ENCODE results near the gene ELK3. TPM values are rescaled to one million over a fixed set of nuclear protein-coding genes. Genes with fewer than 3 reads are reported as not detected.

ELK3 gene
- polyA plus RNA-seq, 3 donors = 12.1 to 14.9 (median 14.6) TPM

DNA sequence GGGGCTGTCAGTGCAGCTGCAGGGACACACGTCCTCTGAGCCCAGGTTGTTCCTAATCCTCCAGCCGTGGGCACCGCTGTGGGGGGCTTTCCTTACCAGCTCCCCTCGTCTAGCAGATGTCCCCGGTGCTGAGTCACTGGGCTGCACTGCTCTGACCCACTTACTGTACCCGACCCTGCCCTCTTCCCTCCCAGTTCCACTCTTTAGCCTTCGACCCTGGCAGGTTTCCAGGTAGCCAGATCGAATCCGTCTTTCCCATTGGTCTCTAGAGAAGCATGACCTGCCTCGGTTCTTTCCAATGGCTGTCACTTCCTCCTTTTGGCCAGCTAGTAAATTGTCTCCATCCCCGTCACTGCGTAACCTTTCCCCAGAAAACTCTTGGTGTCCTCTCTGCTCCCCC, 48.4 kb downstream of the ELK3 start:
- no peak overlapping the region for H3K4me3 ChIP-seq (replicated peaks in 1 of 3; ENCODE audit: low read depth in 2 of 3, low read length in 3 of 3)
- H3K4me1 Mint-ChIP-seq = peaks cover 36% of the 10 kb centered on the region
- intact Hi-C loops (cut with micrococcal nuclease) = no loop called here
- H3K27me3 Mint-ChIP-seq (ENCODE audit: low read depth in 3 of 3) = peaks cover 0 to 3% (median 0%) of the 10 kb centered on the region in 3 donors
- no peak overlapping the region for H2AFZ ChIP-seq (ENCODE audit: insufficient read depth, low read depth, low read length, poor library complexity, severe bottlenecking)
- peak overlapping the region; percentile 43 to 96 (median 90) for H3K27ac Mint-ChIP-seq
- H3K27me3 ChIP-seq (ENCODE audit: control insufficient read depth in 2 of 2, insufficient read depth in 2 of 2, low read length in 2 of 2) = no peaks in the 10 kb centered on the region
- 66% methylated on average over 8 of the region's 12 CpGs for WGBS (ENCODE audit: insufficient coverage)
- H3K36me3 Mint-ChIP-seq = peaks cover 46 to 69% of the 10 kb centered on the region in 2 donors
- H3K9ac ChIP-seq (ENCODE audit: insufficient read depth, low read length, poor library complexity, severe bottlenecking) = no peak overlapping the region
- H4K20me1 ChIP-seq (ENCODE audit: insufficient read depth, low read length) = peaks cover 97% of the 10 kb centered on the region
- H3K79me2 ChIP-seq (ENCODE audit: insufficient read depth, low read length) = peaks cover 57% of the 10 kb centered on the region
- H3K4me1 ChIP-seq (ENCODE audit: control insufficient read depth in 1 of 2, insufficient read depth in 2 of 2, low read length in 2 of 2) = peaks cover 16 to 21% of the 10 kb centered on the region in 2 donors
- DNase-seq = peak; percentile 16 to 51 (median 38)
- no peak overlapping the region for H3K4me3 Mint-ChIP-seq
- TF ChIP-seq, protein P1, sequence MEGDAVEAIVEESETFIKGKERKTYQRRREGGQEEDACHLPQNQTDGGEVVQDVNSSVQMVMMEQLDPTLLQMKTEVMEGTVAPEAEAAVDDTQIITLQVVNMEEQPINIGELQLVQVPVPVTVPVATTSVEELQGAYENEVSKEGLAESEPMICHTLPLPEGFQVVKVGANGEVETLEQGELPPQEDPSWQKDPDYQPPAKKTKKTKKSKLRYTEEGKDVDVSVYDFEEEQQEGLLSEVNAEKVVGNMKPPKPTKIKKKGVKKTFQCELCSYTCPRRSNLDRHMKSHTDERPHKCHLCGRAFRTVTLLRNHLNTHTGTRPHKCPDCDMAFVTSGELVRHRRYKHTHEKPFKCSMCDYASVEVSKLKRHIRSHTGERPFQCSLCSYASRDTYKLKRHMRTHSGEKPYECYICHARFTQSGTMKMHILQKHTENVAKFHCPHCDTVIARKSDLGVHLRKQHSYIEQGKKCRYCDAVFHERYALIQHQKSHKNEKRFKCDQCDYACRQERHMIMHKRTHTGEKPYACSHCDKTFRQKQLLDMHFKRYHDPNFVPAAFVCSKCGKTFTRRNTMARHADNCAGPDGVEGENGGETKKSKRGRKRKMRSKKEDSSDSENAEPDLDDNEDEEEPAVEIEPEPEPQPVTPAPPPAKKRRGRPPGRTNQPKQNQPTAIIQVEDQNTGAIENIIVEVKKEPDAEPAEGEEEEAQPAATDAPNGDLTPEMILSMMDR (IDR thresholded peaks at IDR 0.05) = no peak
- no peak overlapping the region for H3K4me2 ChIP-seq (replicated peaks; ENCODE audit: extremely low read depth, low read length, poor library complexity, severe bottlenecking)
- peak overlapping the region; percentile 25 to 78 for H3K27ac ChIP-seq (ENCODE audit: low read depth in 1 of 2, low read length in 2 of 2)
- H3K36me3 ChIP-seq (replicated peaks in 1 of 2; ENCODE audit: control insufficient read depth in 1 of 2, insufficient read depth in 2 of 2, low read length in 2 of 2) = peaks cover 22 to 62% of the 10 kb centered on the region in 2 donors
- no peaks in the 10 kb centered on the region for H3K9me3 ChIP-seq (replicated peaks in 1 of 2; ENCODE audit: control insufficient read depth in 1 of 2, insufficient read depth in 1 of 2, low read length in 2 of 2)
- peaks cover 0 to 3% (median 0%) of the 10 kb centered on the region in 7 donors for H3K9me3 Mint-ChIP-seq

DNA sequence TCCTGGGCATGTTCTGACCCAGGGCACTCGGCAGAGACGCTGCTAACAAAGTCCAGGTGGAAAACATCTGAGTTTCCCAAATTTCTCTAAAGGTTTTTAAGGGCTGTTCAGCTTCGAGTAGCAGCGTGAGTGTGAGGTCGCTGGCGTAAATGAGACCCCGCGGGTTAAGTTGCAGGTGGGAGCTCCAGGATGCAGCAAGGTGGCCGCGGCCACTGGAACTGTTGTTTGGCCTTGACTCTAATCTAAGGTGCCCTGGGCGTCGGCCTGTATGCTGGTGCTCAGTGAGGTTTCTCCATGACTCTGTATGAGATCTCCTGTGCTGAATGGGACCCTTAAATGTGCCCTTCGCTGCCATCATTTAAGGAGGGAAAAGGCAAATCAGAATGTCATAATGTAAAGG, 50.7 kb downstream of the ELK3 start:
- Histone ChIP-seq H3K36me3 (replicated peaks in 1 of 2; ENCODE audit: control insufficient read depth in 1 of 2, insufficient read depth in 2 of 2, low read length in 2 of 2) (peaks cover 43 to 78% of the 10 kb centered on the region in 2 donors), H3K9ac (ENCODE audit: insufficient read depth, low read length, poor library complexity, severe bottlenecking) (no peak overlapping the region), H4K20me1 (ENCODE audit: insufficient read depth, low read length) (peaks cover 97% of the 10 kb centered on the region), H3K27me3 (ENCODE audit: control insufficient read depth in 2 of 2, insufficient read depth in 2 of 2, low read length in 2 of 2) (no peaks in the 10 kb centered on the region), H2AFZ (ENCODE audit: insufficient read depth, low read depth, low read length, poor library complexity, severe bottlenecking) (no peak overlapping the region), H3K4me2 (replicated peaks; ENCODE audit: extremely low read depth, low read length, poor library complexity, severe bottlenecking) (no peak overlapping the region), H3K9me3 (replicated peaks in 1 of 2; ENCODE audit: control insufficient read depth in 1 of 2, insufficient read depth in 1 of 2, low read length in 2 of 2) (no peaks in the 10 kb centered on the region), H3K4me3 (replicated peaks in 1 of 3; ENCODE audit: low read depth in 2 of 3, low read length in 3 of 3) (no peak overlapping the region), H3K4me1 (ENCODE audit: control insufficient read depth in 1 of 2, insufficient read depth in 2 of 2, low read length in 2 of 2) (peaks cover 6 to 13% of the 10 kb centered on the region in 2 donors), H3K27ac (ENCODE audit: low read depth in 1 of 2, low read length in 2 of 2) (no peak overlapping the region), H3K79me2 (ENCODE audit: insufficient read depth, low read length) (peaks cover 43% of the 10 kb centered on the region)
- peak overlapping the region in 1 of 7 donors; percentile 73 for H3K27ac Mint-ChIP-seq
- DNase-seq = no peak
- H3K4me1 Mint-ChIP-seq = peaks cover 28% of the 10 kb centered on the region
- peaks cover 0 to 3% (median 0%) of the 10 kb centered on the region in 7 donors for H3K9me3 Mint-ChIP-seq
- TF ChIP-seq, protein P1 (IDR thresholded peaks at IDR 0.05) = no peak
- peaks cover 59 to 77% of the 10 kb centered on the region in 2 donors for H3K36me3 Mint-ChIP-seq
- intact Hi-C loops (cut with micrococcal nuclease) = no loop called here
- H3K27me3 Mint-ChIP-seq (ENCODE audit: low read depth in 3 of 3) = no peaks in the 10 kb centered on the region
- H3K4me3 Mint-ChIP-seq = no peak overlapping the region
- 96% methylated on average over 10 of the region's 13 CpGs for WGBS (ENCODE audit: insufficient coverage)

Measured in CD14-positive monocyte (primary cell).